HUES6 (cell line): ENCODE measurements around the gene CELA2A.
"Not testable (repeated sequence)": the region's sequence is repeated elsewhere in the genome, so short reads cannot be mapped to it uniquely, and the experiment has no call there.

Experiments
- H3K27ac ChIP-seq: 2 replicates; pipeline ENCODE4 v1.7.0; 2013; ENCODE audit warnings: low read depth, mild to moderate bottlenecking, low read length, inconsistent platforms
- H3K27me3 ChIP-seq: 2 replicates; pipeline ENCODE4 v1.6.1; 2013; ENCODE audit warnings: low read length; ENCODE audit not compliant: control insufficient read depth, insufficient read depth
- H3K36me3 ChIP-seq: 2 replicates; pipeline ENCODE4 v1.6.1; 2013; ENCODE audit warnings: low read length; ENCODE audit not compliant: control insufficient read depth, insufficient read depth
- H3K4me1 ChIP-seq: 2 replicates; pipeline ENCODE4 v1.6.1; 2013; ENCODE audit warnings: low read length; ENCODE audit not compliant: control insufficient read depth, insufficient read depth
- H3K4me3 ChIP-seq: 2 replicates; pipeline ENCODE4 v1.5.1; 2013; ENCODE audit warnings: low read depth, low read length
- H3K9ac ChIP-seq: one replicate; pipeline ENCODE4 v1.6.1; 2013; ENCODE audit warnings: mild to moderate bottlenecking, low read length
- H3K9me3 ChIP-seq: 2 replicates; pipeline ENCODE4 v1.6.1; 2013; ENCODE audit warnings: low read depth, low read length; ENCODE audit not compliant: control insufficient read depth, insufficient read depth

The CELA2A gene

GRCh38 chr1:15485636-15486035, 29.1 kb downstream of the CELA2A start:
- no peak overlapping the region for H3K9ac ChIP-seq
- H3K36me3 ChIP-seq: no peaks in the 10 kb centered on the region
- no peak overlapping the region for H3K4me3 ChIP-seq
- H3K27ac ChIP-seq: no peak overlapping the region
- H3K27me3 ChIP-seq: no peaks in the 10 kb centered on the region
- H3K9me3 ChIP-seq: no peaks in the 10 kb centered on the region
- no peaks in the 10 kb centered on the region for H3K4me1 ChIP-seq

- not testable (repeated sequence) for H3K9me3 ChIP-seq, H3K27me3 ChIP-seq, H3K9ac ChIP-seq, H3K4me1 ChIP-seq, H3K36me3 ChIP-seq, H3K27ac ChIP-seq, H3K4me3 ChIP-seq
These were observed 30.5 kb downstream of the CELA2A start for GRCh38 chr1:15486844-15487610.

GRCh38 chr1:15488371-15488770, 31.8 kb downstream of the CELA2A start:
- Histone ChIP-seq H3K36me3 (peaks cover 10% of the 10 kb centered on the region), H3K27me3 (no peaks in the 10 kb centered on the region), H3K27ac (no peak overlapping the region), H3K9me3 (no peaks in the 10 kb centered on the region), H3K9ac (no peak overlapping the region), H3K4me1 (no peaks in the 10 kb centered on the region), H3K4me3 (no peak overlapping the region)

GRCh38 chr1:15489052-15489736, 32.7 kb downstream of the CELA2A start:
- Histone ChIP-seq H3K27me3 (no peaks in the 10 kb centered on the region), H3K27ac (no peak overlapping the region), H3K36me3 (peaks cover 10% of the 10 kb centered on the region), H3K9ac (no peak overlapping the region), H3K4me1 (no peaks in the 10 kb centered on the region), H3K4me3 (no peak overlapping the region), H3K9me3 (no peaks in the 10 kb centered on the region)

- not testable (repeated sequence) for H3K36me3 ChIP-seq, H3K9ac ChIP-seq
These were observed 34.5 kb downstream of the CELA2A start for GRCh38 chr1:15491010-15491409.

GRCh38 chr1:15492596-15492995, 36.1 kb downstream of the CELA2A start:
- no peak overlapping the region for H3K27ac ChIP-seq
- H3K27me3 ChIP-seq: no peaks in the 10 kb centered on the region
- H3K9ac ChIP-seq: no peak overlapping the region
- H3K36me3 ChIP-seq: peaks cover 10% of the 10 kb centered on the region
- H3K9me3 ChIP-seq: no peaks in the 10 kb centered on the region
- peaks cover 5% of the 10 kb centered on the region; the same call in 1 of the 2 replicates for H3K4me1 ChIP-seq
- H3K4me3 ChIP-seq: no peak overlapping the region

More at GRCh38 chr1:15491010-15491409, 34.5 kb downstream of the CELA2A start:
- H3K27ac ChIP-seq, H3K4me1 ChIP-seq, H3K9me3 ChIP-seq, H3K4me3 ChIP-seq, H3K27me3 ChIP-seq: not testable (repeated sequence)

GRCh38 chr1:15493869-15494390, 37.4 kb downstream of the CELA2A start:
- Histone ChIP-seq H3K9ac (no peak overlapping the region), H3K9me3 (no peaks in the 10 kb centered on the region; the same call in 1 of the 2 replicates), H3K4me3 (no peak overlapping the region), H3K27me3 (no peaks in the 10 kb centered on the region), H3K4me1 (peaks cover 5% of the 10 kb centered on the region; the same call in 1 of the 2 replicates), H3K27ac (no peak overlapping the region), H3K36me3 (peaks cover 10% of the 10 kb centered on the region)

- Histone ChIP-seq H3K4me3 (no peak overlapping the region), H3K36me3 (peaks cover under 1% of the 10 kb centered on the region; the same call in 1 of the 2 replicates), H3K9ac (no peak overlapping the region), H3K27me3 (no peaks in the 10 kb centered on the region), H3K9me3 (no peaks in the 10 kb centered on the region; the same call in 1 of the 2 replicates), H3K4me1 (peaks cover 12% of the 10 kb centered on the region; the same call in 1 of the 2 replicates), H3K27ac (no peak overlapping the region)
These were observed 43.9 kb downstream of the CELA2A start for GRCh38 chr1:15500184-15501178.

GRCh38 chr1:15501208-15502032, 44.9 kb downstream of the CELA2A start:
- H3K4me1 ChIP-seq: peaks cover 7% of the 10 kb centered on the region; the same call in 1 of the 2 replicates
- H3K36me3 ChIP-seq: peaks cover 4% of the 10 kb centered on the region; the same call in 1 of the 2 replicates
- H3K27ac ChIP-seq: no peak overlapping the region
- no peaks in the 10 kb centered on the region for H3K27me3 ChIP-seq
- no peaks in the 10 kb centered on the region; the same call in 1 of the 2 replicates for H3K9me3 ChIP-seq
- no peak overlapping the region for H3K4me3 ChIP-seq
- no peak overlapping the region for H3K9ac ChIP-seq

GRCh38 chr1:15504436-15504835, 47.9 kb downstream of the CELA2A start:
- H3K4me1 ChIP-seq: peaks cover 26% of the 10 kb centered on the region
- H3K27me3 ChIP-seq: no peaks in the 10 kb centered on the region
- no peak overlapping the region for H3K27ac ChIP-seq
- H3K36me3 ChIP-seq: peaks cover 4% of the 10 kb centered on the region; the same call in 1 of the 2 replicates
- H3K4me3 ChIP-seq: no peak overlapping the region
- H3K9ac ChIP-seq: no peak overlapping the region
- H3K9me3 ChIP-seq: no peaks in the 10 kb centered on the region
